Midbrain (tissue), 1 donor: ENCODE measurements around the gene ZNF511.
A peak's percentile ranks its signal among the peaks of the same experiment; 100 is the strongest.

Experiments
- DNase-seq: peaks from one replicate; lab custom pipeline; 2025; lab: John Stamatoyannopoulos, UW

The ZNF511 gene

DNA sequence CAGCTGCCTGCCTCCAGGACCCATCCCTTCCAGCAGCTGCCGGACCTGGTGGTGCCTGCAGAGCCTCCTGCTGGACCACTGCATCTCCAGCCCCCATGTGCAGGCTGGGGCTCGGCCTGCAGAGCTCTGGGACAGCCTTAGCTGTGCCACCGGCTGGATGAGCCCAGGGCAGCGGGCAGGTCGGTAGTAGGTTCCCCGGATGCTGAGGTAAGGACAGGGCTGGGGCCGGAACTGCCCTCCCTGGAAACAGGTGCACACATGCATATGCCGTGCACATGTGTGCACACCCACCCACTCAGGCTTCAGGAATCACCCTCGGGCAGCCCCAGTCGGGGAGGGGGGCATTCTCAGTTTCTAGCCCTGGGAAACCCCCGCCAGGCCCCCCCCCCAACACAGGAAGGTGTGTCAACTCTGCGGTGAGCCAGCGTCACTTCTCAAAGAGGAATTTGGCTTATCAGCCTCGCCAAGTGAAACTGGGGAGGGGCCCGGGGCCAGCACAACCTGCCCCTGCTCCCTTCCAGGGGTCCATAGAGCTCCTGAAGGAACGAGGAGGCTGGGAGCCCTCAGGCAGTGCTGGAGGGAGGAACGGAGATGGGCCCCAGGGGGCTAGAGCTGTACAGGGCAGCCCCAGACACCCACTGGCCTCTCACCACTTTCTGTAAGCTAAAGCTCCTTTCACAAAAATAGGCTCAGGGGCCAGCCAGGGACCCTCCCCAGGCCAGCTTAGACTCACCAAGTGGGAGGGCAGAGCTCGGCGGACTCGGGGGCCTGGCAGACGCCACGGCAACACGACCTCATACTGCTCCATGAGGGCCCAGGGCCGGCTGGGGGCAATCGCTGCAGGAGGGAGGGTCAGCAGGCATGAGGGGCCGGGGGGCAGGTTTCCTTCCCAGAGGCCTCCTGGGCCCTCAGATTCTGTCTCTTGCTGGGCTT, 33.7 kb upstream of the ZNF511 start:
- DNase-seq, result no peak

DNA sequence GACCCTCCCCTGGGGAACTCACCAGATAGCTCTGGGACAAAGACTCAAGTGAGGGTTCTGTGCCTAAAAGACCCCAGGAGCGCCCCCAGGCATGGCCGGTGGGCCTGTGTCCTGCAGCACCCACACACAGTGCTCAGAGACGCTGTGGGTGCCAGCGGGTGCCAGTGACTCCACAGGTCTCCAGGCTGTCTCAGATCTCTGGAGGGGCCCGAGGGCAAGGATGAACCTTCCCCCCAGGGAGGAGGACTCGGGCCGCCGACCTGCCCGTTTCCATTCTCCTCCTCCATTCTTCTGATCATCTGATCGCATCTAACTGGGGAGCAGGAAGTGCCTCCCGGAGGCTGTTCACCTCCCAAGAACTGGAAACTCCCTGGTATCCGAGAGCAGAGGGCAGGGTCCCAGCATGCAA, 33.0 kb upstream of the ZNF511 start:
- DNase-seq, result no peak

DNA sequence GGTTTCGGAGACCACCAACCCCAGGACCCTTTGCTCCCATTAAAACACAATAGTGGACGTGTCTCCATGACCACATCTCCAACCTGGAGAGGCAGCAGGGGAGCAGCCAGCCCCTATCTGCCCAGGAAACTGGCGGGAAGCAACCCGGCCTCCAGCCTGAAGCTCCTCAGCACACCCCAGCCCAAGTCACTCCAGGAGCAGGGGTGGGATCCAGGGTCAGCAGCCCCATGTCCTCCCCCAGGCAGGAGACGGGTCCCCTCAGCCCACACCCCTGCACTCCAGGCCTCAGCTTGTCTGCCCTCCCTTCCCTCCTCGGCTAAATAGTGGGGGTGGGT, 32.6 kb upstream of the ZNF511 start:
- no peak for DNase-seq

GRCh38 chr10:133276435-133277201, 32.1 kb upstream of the ZNF511 start, which contains the start of gene ADAM8:
ADAM8 (minus strand) TSS chr10:133276868; CDS start chr10:133276817, 51 bp downstream.
- no peak for DNase-seq

GRCh38 chr10:133277277-133277992, 31.3 kb upstream of the ZNF511 start:
- DNase-seq, result no peak

DNA sequence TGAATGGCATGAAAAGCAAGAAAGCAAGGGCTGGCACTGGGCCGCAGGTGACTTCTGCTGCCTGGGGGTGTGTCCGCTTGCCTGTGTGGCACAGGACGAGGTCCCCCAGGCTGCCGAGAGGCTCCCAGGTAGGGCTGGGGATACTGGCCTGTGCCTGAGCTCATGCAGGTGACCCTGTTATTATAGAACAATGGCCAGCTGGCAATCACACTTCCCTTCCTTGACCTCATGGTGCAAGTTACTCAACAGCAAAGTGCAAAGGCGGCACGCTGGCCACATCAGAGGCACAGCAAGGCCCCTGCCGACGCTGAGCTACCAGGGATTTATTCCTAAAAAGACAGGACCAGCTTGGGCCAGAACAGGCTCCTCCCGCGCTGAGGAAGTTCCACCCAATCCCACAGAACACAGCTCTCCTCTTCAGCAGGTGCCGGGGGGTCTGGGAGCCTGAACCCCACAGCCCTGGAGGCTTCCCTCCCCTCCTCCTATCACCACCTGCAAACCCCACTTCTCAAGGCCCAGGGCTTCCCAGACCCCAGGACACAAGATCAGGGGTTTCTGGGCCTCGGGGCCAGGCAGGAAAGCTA, 30.6 kb upstream of the ZNF511 start:
- DNase-seq, result no peak

DNA sequence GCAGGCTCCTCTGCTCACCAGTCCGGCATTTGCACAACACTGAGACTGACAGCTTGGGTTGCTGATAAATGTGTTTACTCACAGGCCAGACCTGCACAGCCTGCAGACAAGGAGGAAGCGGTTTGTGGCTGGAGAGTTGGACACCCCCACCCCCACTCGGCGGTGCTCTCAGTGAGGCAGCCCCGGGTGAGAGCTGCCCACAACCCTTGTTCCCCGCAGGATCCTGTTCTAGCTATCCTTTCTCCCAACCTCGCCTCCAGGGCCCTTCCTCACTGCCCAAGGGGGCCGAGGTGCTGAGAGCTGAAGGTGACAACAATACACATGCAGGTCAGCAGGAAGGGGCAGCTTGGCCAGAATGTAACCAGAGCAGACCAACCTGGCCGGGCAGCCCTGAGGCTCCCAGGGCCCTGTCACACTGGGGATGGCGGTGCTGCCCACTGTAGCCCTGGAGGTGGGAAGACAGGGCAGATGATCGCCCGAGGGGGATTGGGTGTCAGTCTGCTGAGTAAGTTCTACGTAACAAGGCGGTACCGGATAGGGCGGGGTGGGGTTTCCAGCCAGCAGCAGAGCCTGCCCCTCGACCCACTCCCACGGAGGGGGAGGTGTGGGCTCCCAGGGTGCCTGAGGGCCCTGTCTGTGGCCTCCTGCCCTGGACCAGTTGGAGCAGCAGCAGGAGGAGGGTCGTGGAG, 30.0 kb upstream of the ZNF511 start:
- peak; percentile 1 for DNase-seq

- DNase-seq, result no peak
Observed at GRCh38 chr10:133279326-133280226, 29.1 kb upstream of the ZNF511 start.

DNA sequence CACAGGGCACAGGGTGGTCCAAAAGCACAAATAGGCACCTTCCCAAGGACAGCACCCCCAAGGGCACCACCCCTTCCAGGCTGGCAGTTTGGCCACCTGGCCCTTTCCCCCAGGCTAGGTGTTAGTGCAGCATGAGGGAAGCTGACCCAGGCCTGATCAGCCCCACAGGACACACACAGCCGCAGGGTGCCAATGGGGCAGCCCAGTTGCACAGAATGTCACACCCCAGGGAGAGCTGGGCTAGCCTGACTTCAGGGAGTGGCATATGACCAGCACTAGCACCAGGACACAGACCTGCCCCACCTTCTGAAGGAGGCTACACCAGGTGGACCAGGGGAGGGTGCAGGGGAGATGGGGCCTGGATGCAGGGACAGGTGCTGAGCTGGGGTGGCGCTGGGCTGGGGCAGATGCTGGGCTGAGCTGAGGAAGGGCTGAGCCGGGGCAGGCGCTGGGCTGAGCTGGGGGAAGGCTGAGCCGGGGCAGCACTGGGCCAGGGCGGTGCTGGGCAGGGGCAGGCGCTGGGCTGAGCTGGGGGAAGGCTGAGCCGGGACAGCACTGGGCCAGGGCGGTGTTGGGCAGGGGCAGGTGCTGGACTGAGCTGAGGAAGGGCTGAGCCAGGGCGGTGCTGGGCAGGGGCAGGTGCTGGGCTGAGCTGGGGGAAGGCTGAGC, 28.2 kb upstream of the ZNF511 start:
- DNase-seq, result no peak

DNA sequence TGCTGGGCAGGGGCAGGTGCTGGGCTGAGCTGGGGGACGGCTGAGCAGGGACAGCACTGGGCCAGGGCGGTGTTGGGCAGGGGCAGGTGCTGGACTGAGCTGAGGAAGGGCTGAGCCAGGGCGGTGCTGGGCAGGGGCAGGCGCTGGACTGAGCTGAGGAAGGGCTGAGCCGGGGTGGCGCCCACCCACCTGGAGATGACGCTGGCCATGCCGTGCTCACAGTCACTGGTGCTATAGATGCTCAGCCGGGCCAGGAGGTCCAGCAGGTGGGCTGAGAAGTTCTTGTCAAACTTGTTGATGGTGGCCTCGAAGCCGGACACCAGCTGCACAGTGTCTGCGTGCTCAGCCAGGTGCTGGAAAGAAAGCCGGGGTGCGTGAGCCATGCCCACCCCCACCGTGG, 27.6 kb upstream of the ZNF511 start:
- no peak for DNase-seq

GRCh38 chr10:133281628-133282372, 26.9 kb upstream of the ZNF511 start:
- DNase-seq, result no peak

DNA sequence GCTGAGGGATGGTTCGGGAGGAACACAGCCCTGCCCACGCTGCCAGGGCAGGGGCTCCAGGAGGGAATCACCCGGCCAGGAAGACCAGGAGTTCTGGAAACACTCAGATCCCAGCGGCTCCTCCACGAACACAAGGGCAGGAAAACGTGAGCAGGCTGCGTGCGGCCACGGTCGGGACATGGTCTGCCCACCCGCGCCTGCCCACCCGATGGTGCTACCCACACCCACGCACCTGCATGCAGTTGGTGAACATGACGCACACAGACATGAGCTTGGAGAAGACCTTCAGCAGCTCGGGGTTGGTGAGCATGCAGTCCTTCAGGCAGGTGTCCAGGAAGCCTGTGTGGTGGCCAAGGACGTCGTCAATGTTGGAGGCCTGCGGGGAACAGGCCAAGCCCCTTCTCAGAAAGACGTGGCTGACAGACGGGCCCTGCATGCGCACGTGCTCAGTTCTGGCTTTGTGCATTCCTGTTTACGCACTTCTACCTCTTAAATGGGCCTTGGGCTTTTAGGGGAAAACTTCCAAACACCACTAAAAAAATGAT, 25.8 kb upstream of the ZNF511 start:
- DNase-seq, result no peak

GRCh38 chr10:133283931-133284330, 24.8 kb upstream of the ZNF511 start:
- DNase-seq, result no peak

GRCh38 chr10:133285217-133285616, 23.5 kb upstream of the ZNF511 start:
- DNase-seq, result no peak

DNA sequence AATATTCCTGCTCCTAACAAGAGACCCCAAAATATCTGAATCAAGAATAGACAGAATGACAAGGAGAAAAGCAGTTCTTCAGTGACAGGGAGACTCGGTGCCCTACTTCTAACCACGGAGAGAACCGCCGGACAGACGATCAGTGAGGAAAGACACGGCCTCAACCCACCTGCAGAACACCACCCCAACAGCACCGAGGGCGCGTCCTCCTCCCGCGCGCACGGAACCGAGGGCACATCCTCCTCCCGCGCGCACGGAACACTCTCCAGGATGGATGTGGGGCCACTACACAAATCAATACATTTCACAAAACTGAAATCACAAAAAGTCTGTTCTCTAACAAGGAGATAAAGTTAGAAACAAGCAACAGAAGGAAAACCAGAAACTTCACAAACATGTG, 22.3 kb upstream of the ZNF511 start:
- no peak for DNase-seq

GRCh38 chr10:133287832-133288500, 20.7 kb upstream of the ZNF511 start:
- no peak for DNase-seq

DNA sequence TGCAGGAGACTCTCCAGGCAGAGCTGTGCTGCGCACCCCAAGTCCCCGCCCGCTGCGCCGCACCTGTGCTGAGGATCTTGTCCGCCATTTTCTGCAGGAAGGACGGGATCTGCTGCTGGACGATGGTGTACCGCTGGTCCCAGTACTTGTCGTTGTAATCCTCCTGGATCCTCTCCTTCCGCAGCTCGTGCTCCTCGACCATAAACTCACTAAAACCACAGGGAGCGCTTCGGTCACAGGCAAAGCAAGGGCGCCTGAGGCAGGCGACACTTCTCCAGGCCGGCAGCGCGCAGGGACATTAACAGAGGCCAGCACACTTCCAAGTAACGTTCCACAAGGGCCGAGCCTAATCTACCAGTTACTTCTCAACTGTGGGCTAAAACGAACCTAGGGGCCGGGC, 19.0 kb upstream of the ZNF511 start:
- DNase-seq, result no peak
